ENCODE data around the gene HSPA1B.
A peak's percentile ranks its signal among the peaks of the same experiment; 100 is the strongest.
"Not testable (repeated sequence)": the region's sequence is repeated elsewhere in the genome, so short reads cannot be mapped to it uniquely, and the experiment has no call there.

HSPA1B gene

GRCh38 chr6:31827286-31828079 lies at the start of gene HSPA1B:
TSS of gene HSPA1B (plus strand) at chr6:31827738. CDS start at chr6:31827951, 213 bp downstream.
- DNase-seq (ENCODE audit: low read depth): peak; percentile 75

- DNase-seq (ENCODE audit: low read depth): no peak
These were observed 49.3 kb upstream of the HSPA1B start for GRCh38 chr6:31778193-31778592.

- DNase-seq (ENCODE audit: low read depth): no peak
These were observed 48.3 kb upstream of the HSPA1B start for GRCh38 chr6:31778999-31779885.

GRCh38 chr6:31779908-31780307 lies 47.6 kb upstream of the HSPA1B start:
- DNase-seq (ENCODE audit: low read depth): no peak

GRCh38 chr6:31780507-31781243 lies 46.9 kb upstream of the HSPA1B start:
- DNase-seq (ENCODE audit: low read depth): no peak

- no peak for DNase-seq (ENCODE audit: low read depth)
These were observed 46.1 kb upstream of the HSPA1B start for GRCh38 chr6:31781244-31782125.

GRCh38 chr6:31782126-31782855 lies 45.2 kb upstream of the HSPA1B start:
- no peak for DNase-seq (ENCODE audit: low read depth)

- DNase-seq (ENCODE audit: low read depth): no peak
These were observed 43.2 kb upstream of the HSPA1B start for GRCh38 chr6:31784098-31784925.

GRCh38 chr6:31785475-31785874 lies 42.1 kb upstream of the HSPA1B start:
- DNase-seq (ENCODE audit: low read depth): no peak

- no peak for DNase-seq (ENCODE audit: low read depth)
These were observed 36.0 kb upstream of the HSPA1B start for GRCh38 chr6:31791324-31792089.

GRCh38 chr6:31792090-31792374 lies 35.5 kb upstream of the HSPA1B start:
- no peak for DNase-seq (ENCODE audit: low read depth)

- DNase-seq (ENCODE audit: low read depth): no peak
These were observed 34.8 kb upstream of the HSPA1B start for GRCh38 chr6:31792761-31793171.

GRCh38 chr6:31793927-31794245 lies 33.7 kb upstream of the HSPA1B start:
- not testable (repeated sequence) for DNase-seq (ENCODE audit: low read depth)

GRCh38 chr6:31794294-31794865 lies 33.2 kb upstream of the HSPA1B start:
- no peak for DNase-seq (ENCODE audit: low read depth)

- DNase-seq (ENCODE audit: low read depth): no peak
These were observed 32.5 kb upstream of the HSPA1B start for GRCh38 chr6:31794866-31795615.

GRCh38 chr6:31795616-31796298 lies 31.8 kb upstream of the HSPA1B start, which contains the start of gene VARS1:
TSS of gene VARS1 (minus strand) at chr6:31795752. CDS start at chr6:31795217, 535 bp downstream.
- DNase-seq (ENCODE audit: low read depth): peak; percentile 70

- DNase-seq (ENCODE audit: low read depth): no peak
These were observed 30.5 kb upstream of the HSPA1B start for GRCh38 chr6:31796993-31797385.

GRCh38 chr6:31797588-31797987 lies 29.9 kb upstream of the HSPA1B start:
- DNase-seq (ENCODE audit: low read depth): no peak

Data from activated gamma-delta T cell treated with anti-CD3 and anti-CD28 coated beads, Interleukin-2, amount 50 U/mL, for 16 hours (primary cell).